ENCODE results near the gene CRYBA4. TPM values are rescaled to one million over a fixed set of nuclear protein-coding genes. Genes with fewer than 3 reads are reported as not detected.
A peak's percentile ranks its signal among the peaks of the same experiment; 100 is the strongest.

CRYBA4 gene
- total RNA-seq, 2 donors from 2014 or later, result 0.47 TPM; not detected in 1

DNA sequence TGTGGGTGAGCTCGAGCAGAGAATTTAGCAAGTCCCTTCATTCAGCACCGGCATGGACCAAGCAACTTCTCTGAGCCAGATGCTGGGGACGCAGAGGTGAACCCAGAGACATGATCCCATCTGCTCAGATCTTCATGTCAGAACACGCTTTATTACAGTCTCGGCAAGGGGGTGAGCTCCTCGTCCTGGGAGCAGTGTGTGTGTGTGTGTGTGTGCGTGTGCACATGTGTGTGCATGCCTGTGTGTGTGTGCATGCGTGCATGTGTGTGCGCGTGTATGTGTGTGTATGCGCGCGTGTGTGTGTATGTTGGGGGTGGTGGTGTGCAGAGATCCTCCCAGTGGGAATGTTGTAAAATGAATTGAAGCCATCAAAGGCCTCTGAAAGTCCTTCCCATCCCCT is 45.4 kb downstream of the CRYBA4 start:
- H3K9ac ChIP-seq (ENCODE audit: low read depth in 2 of 2, low read length in 2 of 2), result no peak overlapping the region
- no peaks in the 10 kb centered on the region for H3K36me3 ChIP-seq
- H3K27me3 ChIP-seq, result no peaks in the 10 kb centered on the region
- intact Hi-C loops (cut with DNase I), result no loop called here
- H3K4me3 ChIP-seq, result no peak overlapping the region
- TF ChIP-seq, protein P1, sequence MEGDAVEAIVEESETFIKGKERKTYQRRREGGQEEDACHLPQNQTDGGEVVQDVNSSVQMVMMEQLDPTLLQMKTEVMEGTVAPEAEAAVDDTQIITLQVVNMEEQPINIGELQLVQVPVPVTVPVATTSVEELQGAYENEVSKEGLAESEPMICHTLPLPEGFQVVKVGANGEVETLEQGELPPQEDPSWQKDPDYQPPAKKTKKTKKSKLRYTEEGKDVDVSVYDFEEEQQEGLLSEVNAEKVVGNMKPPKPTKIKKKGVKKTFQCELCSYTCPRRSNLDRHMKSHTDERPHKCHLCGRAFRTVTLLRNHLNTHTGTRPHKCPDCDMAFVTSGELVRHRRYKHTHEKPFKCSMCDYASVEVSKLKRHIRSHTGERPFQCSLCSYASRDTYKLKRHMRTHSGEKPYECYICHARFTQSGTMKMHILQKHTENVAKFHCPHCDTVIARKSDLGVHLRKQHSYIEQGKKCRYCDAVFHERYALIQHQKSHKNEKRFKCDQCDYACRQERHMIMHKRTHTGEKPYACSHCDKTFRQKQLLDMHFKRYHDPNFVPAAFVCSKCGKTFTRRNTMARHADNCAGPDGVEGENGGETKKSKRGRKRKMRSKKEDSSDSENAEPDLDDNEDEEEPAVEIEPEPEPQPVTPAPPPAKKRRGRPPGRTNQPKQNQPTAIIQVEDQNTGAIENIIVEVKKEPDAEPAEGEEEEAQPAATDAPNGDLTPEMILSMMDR (IDR thresholded peaks at IDR 0.05), result no peak
- no peaks in the 10 kb centered on the region for H3K9me3 ChIP-seq
- DNase-seq, result no peak
- H3K27ac ChIP-seq, result no peak overlapping the region
- H3K4me1 ChIP-seq, result peaks cover 2% of the 10 kb centered on the region

DNA sequence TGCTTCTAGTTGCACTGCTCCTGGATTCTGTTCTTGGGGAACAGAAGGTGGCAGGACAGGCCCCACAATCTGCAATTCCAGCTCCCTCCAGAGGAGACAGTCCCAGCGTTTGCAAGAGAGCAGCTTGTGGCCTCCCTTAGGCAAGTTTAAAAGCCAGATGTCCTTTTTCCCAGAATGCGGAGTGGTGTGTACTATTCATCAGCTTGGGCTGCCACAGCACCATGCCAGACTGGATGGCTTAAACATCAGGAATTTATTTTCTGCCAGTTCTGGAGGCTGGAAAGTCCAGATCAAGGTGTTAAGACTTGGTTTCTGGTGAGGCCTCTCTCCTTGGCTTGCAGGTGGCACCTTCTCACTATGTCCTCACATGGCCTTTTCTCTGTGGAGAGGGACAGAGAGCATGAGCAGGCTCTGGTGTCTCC is 47.3 kb downstream of the CRYBA4 start:
- intact Hi-C loops (cut with DNase I), result no loop called here
- Histone ChIP-seq H3K9me3 (no peaks in the 10 kb centered on the region), H3K4me1 (peaks cover 4% of the 10 kb centered on the region), H3K9ac (ENCODE audit: low read depth in 2 of 2, low read length in 2 of 2) (no peak overlapping the region), H3K27me3 (no peaks in the 10 kb centered on the region), H3K27ac (no peak overlapping the region), H3K36me3 (no peaks in the 10 kb centered on the region), H3K4me3 (no peak overlapping the region)
- DNase-seq, result no peak
- TF ChIP-seq, protein P1 (IDR thresholded peaks at IDR 0.05), result no peak

DNA sequence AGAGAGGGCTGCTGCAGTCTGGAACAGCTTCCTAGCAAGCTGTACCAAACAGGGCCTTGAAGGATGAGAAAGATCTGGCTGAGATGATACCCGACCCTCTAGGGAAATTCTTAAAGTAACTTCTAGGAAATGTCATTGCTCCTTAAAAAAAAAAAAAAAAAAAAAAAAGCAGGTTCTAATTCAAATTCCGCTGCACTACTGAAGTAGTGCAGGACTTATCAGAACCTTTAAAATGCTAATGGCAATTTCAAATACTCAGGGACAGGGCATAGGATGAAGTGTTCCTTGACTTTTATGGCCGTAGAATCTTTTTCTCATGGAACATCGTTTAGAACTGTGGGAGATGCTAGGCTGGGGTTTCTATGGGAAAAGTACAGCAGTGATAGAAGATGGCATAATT is 48.7 kb downstream of the CRYBA4 start:
- H3K36me3 ChIP-seq, result no peaks in the 10 kb centered on the region
- intact Hi-C loops (cut with DNase I), result loop anchor here (10.0 kb wide), 1 partner anchor 84 kb away; no protein-coding TSS in a partner anchor
- no peaks in the 10 kb centered on the region for H3K27me3 ChIP-seq
- H3K27ac ChIP-seq, result no peak overlapping the region
- no peaks in the 10 kb centered on the region for H3K9me3 ChIP-seq
- no peak overlapping the region for H3K4me3 ChIP-seq
- no peak overlapping the region for H3K9ac ChIP-seq (ENCODE audit: low read depth in 2 of 2, low read length in 2 of 2)
- H3K4me1 ChIP-seq, result peaks cover 4% of the 10 kb centered on the region
- TF ChIP-seq, protein P1 (IDR thresholded peaks at IDR 0.05), result no peak
- no peak for DNase-seq

DNA sequence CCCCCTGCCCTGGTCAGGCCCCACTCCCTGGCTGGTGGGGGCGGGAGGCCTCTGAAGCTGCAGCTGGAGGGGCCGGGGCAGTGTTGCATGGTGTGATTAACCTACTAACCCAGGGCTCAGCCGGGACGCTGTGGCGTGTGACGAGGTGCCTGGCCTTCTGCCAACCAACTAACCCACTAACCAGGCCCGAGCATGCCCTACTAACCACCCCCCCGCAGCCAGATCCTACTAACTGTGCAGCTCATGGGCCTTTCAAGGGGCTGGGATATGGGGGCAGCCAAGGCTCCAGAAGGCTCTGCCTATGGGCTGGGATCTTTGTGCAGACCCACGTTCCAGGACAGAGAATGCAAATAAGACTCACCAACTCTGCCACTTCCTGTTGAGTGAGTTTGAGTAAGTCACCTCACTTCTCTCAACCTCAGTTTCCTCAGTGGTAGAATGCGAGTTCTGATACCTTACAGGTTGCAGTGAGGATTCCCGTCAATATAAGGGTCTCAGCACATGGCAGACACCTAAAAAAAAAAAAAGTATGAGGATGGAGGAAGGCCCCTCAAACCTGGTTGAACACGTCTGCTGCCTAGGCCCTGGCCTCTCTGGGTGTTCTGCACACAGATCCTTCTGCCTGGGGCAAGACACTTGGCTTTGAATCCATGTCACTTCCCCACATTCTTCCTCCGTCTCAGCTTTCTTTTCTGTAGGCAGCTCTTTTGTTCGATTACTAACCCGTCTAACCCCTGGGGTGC is 49.7 kb downstream of the CRYBA4 start:
- H3K9ac ChIP-seq (ENCODE audit: low read depth in 2 of 2, low read length in 2 of 2), result peak overlapping the region; percentile 13 to 26
- H3K4me3 ChIP-seq, result no peak overlapping the region
- H3K4me1 ChIP-seq, result peaks cover 4% of the 10 kb centered on the region

DNA sequence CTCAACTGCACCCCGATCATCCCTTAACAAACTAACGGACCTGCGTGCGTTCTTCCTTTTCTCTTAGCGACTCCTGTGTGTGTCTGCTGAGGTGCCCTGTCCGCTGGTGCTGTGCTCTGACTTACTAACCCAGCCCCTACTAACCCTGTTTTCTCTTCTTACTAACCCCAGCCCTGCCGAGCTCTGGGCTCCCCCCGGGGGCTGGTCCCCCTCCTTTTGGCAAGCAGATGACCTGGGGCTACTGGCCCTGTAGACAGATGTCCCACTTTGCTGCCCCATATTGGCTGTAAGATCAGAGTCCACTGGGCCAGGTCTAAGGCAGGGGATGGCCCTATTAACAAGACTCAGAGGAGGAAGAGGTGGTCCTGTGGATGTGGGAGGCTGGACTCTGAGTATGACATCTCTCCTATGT is 50.3 kb downstream of the CRYBA4 start:
- Histone ChIP-seq H3K4me3 (no peak overlapping the region), H3K4me1 (peaks cover 4% of the 10 kb centered on the region), H3K27me3 (no peaks in the 10 kb centered on the region), H3K9me3 (no peaks in the 10 kb centered on the region), H3K27ac (peak overlapping the region; percentile 94), H3K36me3 (no peaks in the 10 kb centered on the region), H3K9ac (ENCODE audit: low read depth in 2 of 2, low read length in 2 of 2) (peak overlapping the region; percentile 13 to 44)
- TF ChIP-seq, protein P1 (IDR thresholded peaks at IDR 0.05), result no peak
- intact Hi-C loops (cut with DNase I), result loop anchor here (10.0 kb wide), 1 partner anchor 83 kb away; no protein-coding TSS in a partner anchor
- peak; percentile 21 for DNase-seq

More for the DNA sequence above, 49.7 kb downstream of the CRYBA4 start:
- Histone ChIP-seq H3K36me3 (no peaks in the 10 kb centered on the region), H3K27ac (peak overlapping the region; percentile 94), H3K9me3 (no peaks in the 10 kb centered on the region), H3K27me3 (no peaks in the 10 kb centered on the region)
- TF ChIP-seq, protein P1 (IDR thresholded peaks at IDR 0.05), result no peak
- DNase-seq, result peak; percentile 45
- intact Hi-C loops (cut with DNase I), result loop anchor here (10.0 kb wide), 1 partner anchor 83 kb away; no protein-coding TSS in a partner anchor

Data from colonic mucosa (tissue), 4 donors.